ENCODE results near the gene PBX1.

DNA sequence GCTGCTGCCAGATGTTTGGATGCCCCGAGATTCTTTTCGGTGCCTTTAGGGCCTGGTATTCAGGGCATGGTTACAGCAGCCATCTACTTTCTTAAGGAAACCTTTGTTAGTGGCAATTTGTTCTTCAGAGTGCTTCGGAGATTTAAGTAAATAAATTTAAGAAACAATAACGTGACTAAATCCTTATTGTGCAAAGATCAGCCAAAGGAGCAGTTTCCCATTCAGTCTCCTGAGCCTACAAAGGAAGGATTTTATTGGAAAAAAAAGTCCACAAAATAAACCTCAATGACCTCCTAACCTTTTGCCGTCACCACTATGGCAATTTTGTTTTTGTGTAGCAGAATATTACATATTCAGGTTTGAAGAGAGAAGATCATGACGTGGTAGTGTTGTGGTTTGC, 231.1 kb downstream of the PBX1 start:
- TF ChIP-seq POLR2AphosphoS5 (IDR thresholded peaks at IDR 0.05; ENCODE audit: insufficient read depth, low read depth, low read length), result no peak
- TF ChIP-seq, protein P1, sequence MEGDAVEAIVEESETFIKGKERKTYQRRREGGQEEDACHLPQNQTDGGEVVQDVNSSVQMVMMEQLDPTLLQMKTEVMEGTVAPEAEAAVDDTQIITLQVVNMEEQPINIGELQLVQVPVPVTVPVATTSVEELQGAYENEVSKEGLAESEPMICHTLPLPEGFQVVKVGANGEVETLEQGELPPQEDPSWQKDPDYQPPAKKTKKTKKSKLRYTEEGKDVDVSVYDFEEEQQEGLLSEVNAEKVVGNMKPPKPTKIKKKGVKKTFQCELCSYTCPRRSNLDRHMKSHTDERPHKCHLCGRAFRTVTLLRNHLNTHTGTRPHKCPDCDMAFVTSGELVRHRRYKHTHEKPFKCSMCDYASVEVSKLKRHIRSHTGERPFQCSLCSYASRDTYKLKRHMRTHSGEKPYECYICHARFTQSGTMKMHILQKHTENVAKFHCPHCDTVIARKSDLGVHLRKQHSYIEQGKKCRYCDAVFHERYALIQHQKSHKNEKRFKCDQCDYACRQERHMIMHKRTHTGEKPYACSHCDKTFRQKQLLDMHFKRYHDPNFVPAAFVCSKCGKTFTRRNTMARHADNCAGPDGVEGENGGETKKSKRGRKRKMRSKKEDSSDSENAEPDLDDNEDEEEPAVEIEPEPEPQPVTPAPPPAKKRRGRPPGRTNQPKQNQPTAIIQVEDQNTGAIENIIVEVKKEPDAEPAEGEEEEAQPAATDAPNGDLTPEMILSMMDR (IDR thresholded peaks at IDR 0.05; ENCODE audit: extremely low read depth in 1 of 2, insufficient read depth in 1 of 2, low read depth in 1 of 2, low read length in 2 of 2), result no peak
